Measurements from ENCODE around the gene TYSND1. TPM values are rescaled to one million over a fixed set of nuclear protein-coding genes. Genes with fewer than 3 reads are reported as not detected.

Gene TYSND1
- total RNA-seq, 1 experiment from 2014 or later = 29.8 TPM

DNA sequence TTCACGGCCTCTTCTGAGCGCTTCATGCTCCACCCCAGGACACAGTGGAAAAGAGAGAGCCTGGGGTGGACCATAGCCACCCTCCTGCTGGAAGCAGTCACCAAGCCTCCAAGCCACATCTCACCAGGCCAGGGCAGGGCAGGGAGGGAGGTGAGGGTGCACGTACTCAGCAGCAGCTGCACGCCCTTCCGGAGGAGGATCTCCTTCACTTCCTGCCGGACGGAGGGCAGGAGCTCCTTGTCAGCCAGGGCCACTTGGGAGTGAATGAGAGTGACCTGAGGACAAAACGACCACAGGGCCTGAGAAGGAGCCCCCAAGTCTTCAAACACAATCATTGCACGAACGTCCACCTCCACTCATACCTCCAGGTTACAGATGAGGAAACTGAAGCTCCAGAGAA is 28.9 kb downstream of the TYSND1 start:
- intact Hi-C loops (cut with micrococcal nuclease; ENCODE audit: unreplicated experiment) = loop anchor here (2.0 kb wide), 1 partner anchor 27 kb away; no protein-coding TSS in a partner anchor
- Histone ChIP-seq H3K4me1 (no peaks in the 10 kb centered on the region), H3K9me3 (no peaks in the 10 kb centered on the region), H3K27me3 (replicated peaks; ENCODE audit: control insufficient read depth, insufficient read depth, low read length) (no peaks in the 10 kb centered on the region), H3K36me3 (ENCODE audit: control insufficient read depth, insufficient read depth, low read length) (peaks cover 5% of the 10 kb centered on the region; the same call in 1 of the 2 replicates), H3K4me3 (ENCODE audit: low read depth, low read length) (no peak overlapping the region)
- CTCF ChIA-PET = interaction anchor here (0.6 to 4.2 kb wide), 9 partner anchors 13 to 270 kb away, joined by 3 to 105 read pairs (median 7); partner anchors contain the start of gene TYSND1
- TF ChIP-seq, protein P1, sequence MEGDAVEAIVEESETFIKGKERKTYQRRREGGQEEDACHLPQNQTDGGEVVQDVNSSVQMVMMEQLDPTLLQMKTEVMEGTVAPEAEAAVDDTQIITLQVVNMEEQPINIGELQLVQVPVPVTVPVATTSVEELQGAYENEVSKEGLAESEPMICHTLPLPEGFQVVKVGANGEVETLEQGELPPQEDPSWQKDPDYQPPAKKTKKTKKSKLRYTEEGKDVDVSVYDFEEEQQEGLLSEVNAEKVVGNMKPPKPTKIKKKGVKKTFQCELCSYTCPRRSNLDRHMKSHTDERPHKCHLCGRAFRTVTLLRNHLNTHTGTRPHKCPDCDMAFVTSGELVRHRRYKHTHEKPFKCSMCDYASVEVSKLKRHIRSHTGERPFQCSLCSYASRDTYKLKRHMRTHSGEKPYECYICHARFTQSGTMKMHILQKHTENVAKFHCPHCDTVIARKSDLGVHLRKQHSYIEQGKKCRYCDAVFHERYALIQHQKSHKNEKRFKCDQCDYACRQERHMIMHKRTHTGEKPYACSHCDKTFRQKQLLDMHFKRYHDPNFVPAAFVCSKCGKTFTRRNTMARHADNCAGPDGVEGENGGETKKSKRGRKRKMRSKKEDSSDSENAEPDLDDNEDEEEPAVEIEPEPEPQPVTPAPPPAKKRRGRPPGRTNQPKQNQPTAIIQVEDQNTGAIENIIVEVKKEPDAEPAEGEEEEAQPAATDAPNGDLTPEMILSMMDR (IDR thresholded peaks at IDR 0.05; ENCODE audit: insufficient read depth in 1 of 2, low read depth in 1 of 2, low read length in 1 of 2, severe bottlenecking in 1 of 2, unreplicated experiment in 1 of 2) = no peak
- no peaks in the 10 kb centered on the region for H3K4me1 Mint-ChIP-seq (ENCODE audit: low read depth, unreplicated experiment)
- DNase-seq = no peak
- no peaks in the 10 kb centered on the region for H3K27me3 Mint-ChIP-seq (ENCODE audit: insufficient read depth, unreplicated experiment)
- H3K4me3 Mint-ChIP-seq (ENCODE audit: unreplicated experiment) = no peak overlapping the region
- peaks cover 15% of the 10 kb centered on the region for H3K36me3 Mint-ChIP-seq (ENCODE audit: insufficient read depth, unreplicated experiment)
- no TSS peak for BruUV-seq (replicated peaks)
- no peaks in the 10 kb centered on the region for H3K9me3 Mint-ChIP-seq (ENCODE audit: unreplicated experiment)
- H3K27ac Mint-ChIP-seq (ENCODE audit: unreplicated experiment) = no peak overlapping the region
- POLR2A ChIA-PET = interaction anchor here (0.6 kb wide), 1 partner anchor 18 kb away, joined by 5 read pairs; no protein-coding TSS in a partner anchor

DNA sequence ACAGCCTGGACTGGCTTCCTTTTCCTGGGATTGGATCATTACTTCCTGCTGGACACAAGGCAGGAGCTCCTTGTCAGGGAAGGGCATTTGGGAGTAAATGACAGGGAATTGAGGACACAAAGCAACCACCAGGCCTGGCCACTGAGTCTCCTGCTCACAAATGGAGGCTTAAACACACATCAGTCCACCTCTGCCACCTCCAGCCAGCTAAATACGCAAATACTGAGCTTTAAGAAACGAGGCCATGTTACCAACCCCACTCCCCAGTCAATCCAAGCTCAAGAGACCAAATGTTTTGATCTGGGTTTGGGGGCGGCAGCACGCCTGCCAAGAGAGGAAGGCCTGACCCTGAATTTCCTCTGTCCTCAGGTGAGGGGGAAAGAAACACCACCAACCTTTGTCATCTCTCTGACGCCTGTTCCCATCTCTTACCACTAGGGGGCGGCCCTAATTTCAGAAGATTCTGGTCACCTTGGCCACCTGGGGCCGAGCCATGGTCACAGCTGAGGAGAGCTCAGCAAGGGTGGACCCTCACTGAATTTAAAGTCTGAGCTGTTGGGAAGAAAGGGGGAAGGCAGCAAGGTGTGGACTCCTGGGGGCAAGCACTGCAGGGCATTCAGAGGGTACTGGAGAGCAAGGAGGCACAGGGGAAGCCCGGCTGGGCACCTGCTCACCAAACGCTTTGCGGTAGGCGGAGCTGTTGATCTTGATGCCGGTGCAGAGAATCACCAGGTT is 30.4 kb downstream of the TYSND1 start:
- CTCF ChIA-PET = interaction anchor here (0.6 to 4.2 kb wide), 20 partner anchors 9 to 271 kb away, joined by 3 to 105 read pairs (median 7); partner anchors contain the start of genes PPA1, SAR1A and TYSND1
- peak overlapping the region; percentile 7 for H3K27ac Mint-ChIP-seq (ENCODE audit: unreplicated experiment)

GRCh38 chr10:70114902-70115301 is 31.6 kb downstream of the TYSND1 start:
- peak in 1 of 2 experiments; percentile 49 for DNase-seq
- H3K27me3 Mint-ChIP-seq (ENCODE audit: insufficient read depth, unreplicated experiment) = no peaks in the 10 kb centered on the region
- no peaks in the 10 kb centered on the region for H3K4me1 ChIP-seq
- intact Hi-C loops (cut with micrococcal nuclease; ENCODE audit: unreplicated experiment) = no loop called here
- no peaks in the 10 kb centered on the region for H3K9me3 ChIP-seq
- POLR2A ChIA-PET = interaction anchor here (1.0 kb wide), 1 partner anchor 31 kb away, joined by 3 read pairs; no protein-coding TSS in a partner anchor
- peaks cover 26% of the 10 kb centered on the region for H3K36me3 Mint-ChIP-seq (ENCODE audit: insufficient read depth, unreplicated experiment)
- TF ChIP-seq, protein P1 (IDR thresholded peaks at IDR 0.05; ENCODE audit: insufficient read depth in 1 of 2, low read depth in 1 of 2, low read length in 1 of 2, severe bottlenecking in 1 of 2, unreplicated experiment in 1 of 2) = peak in 1 of 2 experiments; percentile 34
- H3K9me3 Mint-ChIP-seq (ENCODE audit: unreplicated experiment) = no peaks in the 10 kb centered on the region
- H3K4me1 Mint-ChIP-seq (ENCODE audit: low read depth, unreplicated experiment) = no peaks in the 10 kb centered on the region
- H3K36me3 ChIP-seq (ENCODE audit: control insufficient read depth, insufficient read depth, low read length) = no peaks in the 10 kb centered on the region
- no peak overlapping the region for H3K27ac Mint-ChIP-seq (ENCODE audit: unreplicated experiment)
- no TSS peak for BruUV-seq (replicated peaks)
- no peaks in the 10 kb centered on the region for H3K27me3 ChIP-seq (replicated peaks; ENCODE audit: control insufficient read depth, insufficient read depth, low read length)
- CTCF ChIA-PET = interaction anchor here (1.3 to 4.2 kb wide), 11 partner anchors 12 to 273 kb away, joined by 3 to 105 read pairs (median 10); partner anchors contain the start of gene TYSND1
- no peak overlapping the region for H3K4me3 Mint-ChIP-seq (ENCODE audit: unreplicated experiment)
- no peak overlapping the region for H3K4me3 ChIP-seq (ENCODE audit: low read depth, low read length)

More for the DNA sequence above, 30.4 kb downstream of the TYSND1 start:
- Mint-ChIP-seq H3K27me3 (ENCODE audit: insufficient read depth, unreplicated experiment) (no peaks in the 10 kb centered on the region), H3K4me1 (ENCODE audit: low read depth, unreplicated experiment) (no peaks in the 10 kb centered on the region), H3K4me3 (ENCODE audit: unreplicated experiment) (no peak overlapping the region), H3K36me3 (ENCODE audit: insufficient read depth, unreplicated experiment) (peaks cover 26% of the 10 kb centered on the region), H3K9me3 (ENCODE audit: unreplicated experiment) (no peaks in the 10 kb centered on the region)
- intact Hi-C loops (cut with micrococcal nuclease; ENCODE audit: unreplicated experiment) = loop anchor here (1.0 to 2.0 kb wide), 4 partner anchors 16 to 32 kb away; partner anchors contain the start of genes AIFM2 and TYSND1
- POLR2A ChIA-PET = interaction anchor here (1.8 kb wide), 1 partner anchor 30 kb away, joined by 16 read pairs; the partner anchor contains the start of gene TYSND1
- TF ChIP-seq, protein P1 (IDR thresholded peaks at IDR 0.05; ENCODE audit: insufficient read depth in 1 of 2, low read depth in 1 of 2, low read length in 1 of 2, severe bottlenecking in 1 of 2, unreplicated experiment in 1 of 2) = peak; percentile 97 to 99
- Histone ChIP-seq H3K4me3 (ENCODE audit: low read depth, low read length) (no peak overlapping the region), H3K27me3 (replicated peaks; ENCODE audit: control insufficient read depth, insufficient read depth, low read length) (no peaks in the 10 kb centered on the region), H3K4me1 (no peaks in the 10 kb centered on the region), H3K36me3 (ENCODE audit: control insufficient read depth, insufficient read depth, low read length) (no peaks in the 10 kb centered on the region), H3K9me3 (no peaks in the 10 kb centered on the region)
- BruUV-seq (replicated peaks) = no TSS peak
- DNase-seq = peak; percentile 76 to 87

All from Caco-2 (cell line).